Choroid plexus epithelial cell (primary cell): ENCODE measurements around the gene PPP1R27.

ENCODE experiments used
- DNase-seq: peaks from one replicate; pipeline ENCODE4 v3.0.0-alpha.2; 2010; ENCODE audit warnings: low read depth
- H3K4me3 ChIP-seq: 2 replicates; pipeline ENCODE4 v1.5.1; 2011; ENCODE audit warnings: low read depth, mild to moderate bottlenecking, control low read depth, low read length, moderate library complexity
- CTCF ChIP-seq: conservative IDR thresholded peaks from 2 replicates; pipeline ENCODE4 v1.5.1; 2011; ENCODE audit warnings: low read depth, mild to moderate bottlenecking, control low read depth, inconsistent platforms, low read length, moderate library complexity

Gene PPP1R27

GRCh38 chr17:81831563-81831956, 3.3 kb downstream of the PPP1R27 start:
- TF ChIP-seq CTCF = no peak

DNA sequence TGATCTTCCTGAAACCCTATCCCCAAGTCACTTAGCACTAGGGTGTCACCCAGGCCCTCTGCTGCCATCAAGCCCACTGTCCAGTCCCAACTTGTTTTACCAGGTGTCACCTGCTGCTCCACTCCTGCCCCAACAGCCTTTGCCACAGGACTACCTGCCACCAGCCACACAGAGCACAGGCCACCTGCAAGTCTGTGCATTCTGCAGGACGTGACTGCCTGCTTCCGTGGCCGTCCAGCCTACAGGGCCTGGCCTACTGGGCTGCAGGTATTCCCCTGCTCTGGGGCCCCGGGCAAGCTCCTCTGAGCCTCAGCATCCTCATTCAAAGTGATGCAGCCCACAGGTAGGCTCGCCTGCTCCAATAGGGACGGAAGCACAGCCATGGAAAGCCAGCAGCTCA, 5.0 kb downstream of the PPP1R27 start:
- TF ChIP-seq CTCF = no peak
- DNase-seq = no peak
- H3K4me3 ChIP-seq = no peak overlapping the region

More at GRCh38 chr17:81831563-81831956, 3.3 kb downstream of the PPP1R27 start:
- H3K4me3 ChIP-seq = no peak overlapping the region
- DNase-seq = no peak

GRCh38 chr17:81828656-81829055, 6.2 kb downstream of the PPP1R27 start:
- peak; percentile 48 for DNase-seq
- no peak for TF ChIP-seq CTCF

GRCh38 chr17:81825841-81826466, 8.9 kb downstream of the PPP1R27 start:
- H3K4me3 ChIP-seq = no peak overlapping the region
- DNase-seq = no peak
- TF ChIP-seq CTCF = no peak

More at GRCh38 chr17:81828656-81829055, 6.2 kb downstream of the PPP1R27 start:
- no peak overlapping the region for H3K4me3 ChIP-seq

DNA sequence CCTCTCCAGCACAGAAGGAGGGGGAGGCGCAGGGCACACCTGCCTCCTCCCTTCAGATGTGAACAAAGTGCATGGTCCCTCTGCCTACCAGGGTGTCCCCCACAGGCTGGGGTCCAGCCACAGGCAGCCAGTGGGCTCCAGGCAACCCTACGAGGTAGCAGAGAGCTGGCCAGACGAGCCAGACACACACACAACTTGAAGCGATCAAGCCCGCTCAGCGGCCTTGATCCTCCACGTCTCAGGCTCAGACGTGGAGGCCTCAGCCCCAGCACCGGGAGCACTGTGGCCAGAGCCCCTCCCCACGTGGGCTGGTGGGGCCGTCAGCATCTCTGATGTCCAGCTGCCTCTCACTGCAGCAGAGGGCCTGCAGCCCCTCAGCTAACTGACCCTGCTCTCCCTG, 10.3 kb downstream of the PPP1R27 start:
- no peak for TF ChIP-seq CTCF
- DNase-seq = no peak
- H3K4me3 ChIP-seq = no peak overlapping the region

DNA sequence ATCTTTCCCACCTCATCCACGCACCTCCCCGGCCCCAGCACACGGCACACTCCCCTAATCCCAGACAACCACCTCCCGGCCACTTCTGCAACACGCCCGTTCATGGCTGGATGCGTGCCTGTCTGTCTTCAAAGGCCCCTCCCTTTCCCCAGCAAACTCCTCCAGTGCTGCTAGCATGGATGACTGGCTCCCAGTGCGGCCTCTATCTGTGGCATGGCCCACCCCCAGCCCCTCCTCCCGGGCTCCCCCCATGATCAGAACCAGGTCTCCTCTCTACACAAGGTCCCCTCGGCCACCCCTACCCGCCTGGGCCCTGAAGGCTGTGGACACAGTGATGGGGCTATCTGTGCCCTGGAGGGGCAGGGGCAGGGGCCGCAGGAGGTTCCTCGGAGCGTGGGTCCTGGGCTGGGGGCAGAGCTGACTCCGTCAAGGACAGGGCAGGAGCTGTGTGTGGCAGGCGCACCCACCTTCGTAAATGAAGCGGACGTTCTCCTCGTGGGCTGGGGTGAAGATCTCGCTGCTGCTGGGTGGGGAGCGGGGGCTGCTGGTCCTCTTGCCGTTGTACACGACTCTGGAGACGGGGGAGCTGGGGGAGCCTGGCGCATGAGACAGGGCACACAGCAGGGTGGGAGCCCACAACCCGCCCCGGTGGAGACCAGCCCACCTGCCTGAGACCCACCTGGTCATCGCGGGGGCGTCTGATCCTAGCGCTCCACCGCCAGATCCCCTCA, 10.9 kb downstream of the PPP1R27 start:
- no peak overlapping the region for H3K4me3 ChIP-seq
- no peak for TF ChIP-seq CTCF
- no peak for DNase-seq
